SK-N-SH treated with all-trans-retinoic acid at 6 μM for 48 hours (cell line): ENCODE measurements around the gene NLRP7.
"Not testable (repeated sequence)": the region's sequence is repeated elsewhere in the genome, so short reads cannot be mapped to it uniquely, and the experiment has no call there.

ENCODE experiments used
- ATAC-seq: fragments of 200-7000 bp; cut with Tn5 transposase; 3 replicates; pipeline ENCODE4 v1.9.1; 2020; ENCODE audit warnings: mild to moderate bottlenecking, moderate library complexity
- ARNTL ChIP-seq: fragments of 450-650 bp; formaldehyde crosslinking; IDR thresholded peaks from 2 replicates; pipeline ENCODE4 v1.5.0; 2020; ENCODE audit warnings: low read depth, mild to moderate bottlenecking, moderate library complexity, borderline replicate concordance
- BACH2 ChIP-seq: fragments of 250-450 bp; sonication (Bioruptor Pico); IDR thresholded peaks from 2 replicates; pipeline ENCODE4 v1.9.0; 2021; ENCODE audit warnings: mild to moderate bottlenecking, borderline replicate concordance
- CREB5 ChIP-seq: fragments of 250-450 bp; sonication (Bioruptor Pico); IDR thresholded peaks from 2 replicates; pipeline ENCODE4 v1.5.1; 2020; ENCODE audit warnings: low read depth, mild to moderate bottlenecking, moderate library complexity
- CSDC2 ChIP-seq: fragments of 250-450 bp; sonication (Bioruptor Pico); IDR thresholded peaks from 2 replicates; pipeline ENCODE4 v1.5.0; 2020; ENCODE audit warnings: mild to moderate bottlenecking, moderate library complexity
- CSRNP3 ChIP-seq: fragments of 250-450 bp; sonication (Bioruptor Pico); IDR thresholded peaks from 2 replicates; pipeline ENCODE4 v1.5.1; 2021; ENCODE audit warnings: mild to moderate bottlenecking, moderate library complexity
- ESRRG ChIP-seq: fragments of 250-450 bp; sonication (Bioruptor Pico); IDR thresholded peaks from 2 replicates; pipeline ENCODE4 v1.6.1; 2021; ENCODE audit warnings: mild to moderate bottlenecking
- GLIS3 ChIP-seq: fragments of 250-450 bp; sonication (Bioruptor Pico); IDR thresholded peaks from 2 replicates; pipeline ENCODE4 v1.5.0; 2020; ENCODE audit warnings: mild to moderate bottlenecking, moderate library complexity
- ISL1 ChIP-seq: fragments of 250-450 bp; sonication (Bioruptor Pico); IDR thresholded peaks from 2 replicates; pipeline ENCODE4 v2.1.2; 2022; ENCODE audit warnings: mild to moderate bottlenecking, moderate library complexity
- OSR1 ChIP-seq: fragments of 250-450 bp; sonication (Bioruptor Pico); IDR thresholded peaks from 2 replicates; pipeline ENCODE4 v1.8.0; 2022; ENCODE audit warnings: moderate library complexity, mild to moderate bottlenecking, inconsistent platforms
- PATZ1 ChIP-seq: fragments of 250-450 bp; sonication (Bioruptor Pico); IDR thresholded peaks from 2 replicates; pipeline ENCODE4 v1.8.0; 2020; ENCODE audit warnings: mild to moderate bottlenecking, moderate library complexity, borderline replicate concordance
- POU6F1 ChIP-seq: fragments of 250-450 bp; sonication (Bioruptor Pico); IDR thresholded peaks from 2 replicates; pipeline ENCODE4 v1.8.0; 2021; ENCODE audit warnings: low read depth, mild to moderate bottlenecking, moderate library complexity, borderline replicate concordance
- SNAI2 ChIP-seq: fragments of 250-450 bp; sonication (Bioruptor Pico); IDR thresholded peaks from 2 replicates; pipeline ENCODE4 v1.5.0; 2020; ENCODE audit warnings: mild to moderate bottlenecking, moderate library complexity
- TOX ChIP-seq: fragments of 250-450 bp; sonication (Bioruptor Pico); IDR thresholded peaks from 2 replicates; pipeline ENCODE4 v1.8.0; 2021; ENCODE audit warnings: mild to moderate bottlenecking, moderate library complexity, borderline replicate concordance
- TSHZ2 ChIP-seq: fragments of 250-450 bp; sonication (Bioruptor Pico); IDR thresholded peaks from 2 replicates; pipeline ENCODE4 v1.5.0; 2020; ENCODE audit warnings: mild to moderate bottlenecking, moderate library complexity
- ZFP30 ChIP-seq: fragments of 450-650 bp; formaldehyde crosslinking; IDR thresholded peaks from 2 replicates; pipeline ENCODE4 v1.5.0; 2022; ENCODE audit warnings: mild to moderate bottlenecking, moderate library complexity
- ZNF565 ChIP-seq: fragments of 450-650 bp; formaldehyde crosslinking; conservative IDR thresholded peaks from 2 replicates; pipeline ENCODE4 v1.5.0; 2020; ENCODE audit warnings: low read depth, mild to moderate bottlenecking, moderate library complexity
- ZNF70 ChIP-seq: fragments of 450-650 bp; formaldehyde crosslinking; IDR thresholded peaks from 2 replicates; pipeline ENCODE4 v1.5.0; 2020; ENCODE audit warnings: mild to moderate bottlenecking, moderate library complexity
- ZNF8 ChIP-seq: fragments of 450-650 bp; formaldehyde crosslinking; IDR thresholded peaks from 2 replicates; pipeline ENCODE4 v1.5.0; 2020; ENCODE audit warnings: mild to moderate bottlenecking, moderate library complexity

The NLRP7 gene

GRCh38 chr19:54949412-54949811 lies 2.1 kb upstream of the NLRP7 start (continued):
- TF ChIP-seq CREB5 (CRISPR knock-in tag) (no peak), BACH2 (CRISPR knock-in tag) (no peak)

- ATAC-seq = not testable (repeated sequence)
Measured at GRCh38 chr19:54943772-54944361, 3.5 kb downstream of the NLRP7 start.

- ATAC-seq = not testable (repeated sequence)
Measured at GRCh38 chr19:54939538-54939937, 7.8 kb downstream of the NLRP7 start.

GRCh38 chr19:54938906-54939305 lies 8.4 kb downstream of the NLRP7 start:
- TF ChIP-seq CSRNP3 (CRISPR knock-in tag) (no peak), TSHZ2 (no peak), ISL1 (CRISPR knock-in tag) (no peak), SNAI2 (CRISPR knock-in tag) (no peak), TOX (no peak)
- TF ChIP-seq, all 23 proteins: peak for 0
- no peak for ATAC-seq

- ATAC-seq = no peak
- TF ChIP-seq ZFP30 (CRISPR knock-in tag) (no peak), CSRNP3 (CRISPR knock-in tag) (no peak), PATZ1 (CRISPR knock-in tag) (no peak), ESRRG (CRISPR knock-in tag) (no peak), ZNF8 (CRISPR knock-in tag) (no peak), TSHZ2 (no peak), BACH2 (CRISPR knock-in tag) (no peak), CSDC2 (no peak), ISL1 (CRISPR knock-in tag) (no peak), CREB5 (CRISPR knock-in tag) (no peak), OSR1 (no peak), POU6F1 (no peak), ZNF70 (CRISPR knock-in tag) (no peak), SNAI2 (CRISPR knock-in tag) (no peak), TOX (no peak), GLIS3 (CRISPR knock-in tag) (no peak), ARNTL (CRISPR knock-in tag) (no peak), ZNF565 (CRISPR knock-in tag) (no peak)
Measured at GRCh38 chr19:54937926-54938325, 9.4 kb downstream of the NLRP7 start.
